ENCODE data around the gene CDC37. TPM values are rescaled to one million over a fixed set of nuclear protein-coding genes. Genes with fewer than 3 reads are reported as not detected.

Gene CDC37
- polyA plus RNA-seq, 1 experiment: 268 TPM

DNA sequence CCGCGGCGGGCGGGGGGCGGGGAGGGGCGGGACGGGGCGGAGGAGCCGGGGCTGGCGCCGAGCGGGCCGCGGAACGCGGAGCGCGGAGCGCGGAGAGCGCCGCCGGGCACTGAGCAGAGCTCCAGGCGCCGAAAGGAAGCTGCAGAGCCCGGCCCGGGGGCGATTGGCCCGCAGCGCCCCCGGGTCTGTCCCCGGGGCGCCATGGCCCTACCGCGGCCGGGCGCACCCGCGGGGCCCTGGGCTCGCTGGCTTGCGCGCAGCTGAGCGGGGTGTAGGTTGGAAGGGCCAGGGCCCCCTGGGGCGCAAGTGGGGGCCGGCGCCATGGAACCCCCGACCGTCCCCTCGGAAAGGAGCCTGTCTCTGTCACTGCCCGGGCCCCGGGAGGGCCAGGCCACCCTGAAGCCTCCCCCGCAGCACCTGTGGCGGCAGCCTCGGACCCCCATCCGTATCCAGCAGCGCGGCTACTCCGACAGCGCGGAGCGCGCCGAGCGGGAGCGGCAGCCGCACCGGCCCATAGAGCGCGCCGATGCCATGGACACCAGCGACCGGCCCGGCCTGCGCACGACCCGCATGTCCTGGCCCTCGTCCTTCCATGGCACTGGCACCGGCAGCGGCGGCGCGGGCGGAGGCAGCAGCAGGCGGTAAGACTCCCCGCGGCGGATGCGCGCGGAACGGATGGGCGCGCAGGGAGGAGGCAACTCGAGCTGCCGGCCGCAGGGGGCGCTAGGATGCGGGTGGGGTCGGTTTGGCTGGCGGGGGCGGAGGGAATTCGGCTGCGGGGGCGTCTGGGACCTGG, 17.3 kb upstream of the CDC37 start, which contains the start of gene PDE4A:
Gene PDE4A, plus strand, starts transcription at position 95 of the 796 bp plus-strand sequence. Its CDS starts 227 bp downstream, at position 322.
- ChIA-PET CTCF (interaction anchor here (1.1 kb wide), 1 partner anchor 16 kb away, joined by 5 read pairs; no protein-coding TSS in a partner anchor), POLR2A (interaction anchor here (0.6 to 0.8 kb wide), 2 partner anchors 11 to 129 kb away, joined by 3 to 4 read pairs; no protein-coding TSS in a partner anchor)
- H3K9me3 ChIP-seq (ENCODE audit: control insufficient read depth, insufficient read depth, low read length): peaks cover 4% of the 10 kb centered on the region; the same call in 1 of the 2 replicates
- H3K27ac ChIP-seq (ENCODE audit: low read depth, low read length): peak within 1 kb of the TSS; percentile 52
- TF ChIP-seq, protein P1, sequence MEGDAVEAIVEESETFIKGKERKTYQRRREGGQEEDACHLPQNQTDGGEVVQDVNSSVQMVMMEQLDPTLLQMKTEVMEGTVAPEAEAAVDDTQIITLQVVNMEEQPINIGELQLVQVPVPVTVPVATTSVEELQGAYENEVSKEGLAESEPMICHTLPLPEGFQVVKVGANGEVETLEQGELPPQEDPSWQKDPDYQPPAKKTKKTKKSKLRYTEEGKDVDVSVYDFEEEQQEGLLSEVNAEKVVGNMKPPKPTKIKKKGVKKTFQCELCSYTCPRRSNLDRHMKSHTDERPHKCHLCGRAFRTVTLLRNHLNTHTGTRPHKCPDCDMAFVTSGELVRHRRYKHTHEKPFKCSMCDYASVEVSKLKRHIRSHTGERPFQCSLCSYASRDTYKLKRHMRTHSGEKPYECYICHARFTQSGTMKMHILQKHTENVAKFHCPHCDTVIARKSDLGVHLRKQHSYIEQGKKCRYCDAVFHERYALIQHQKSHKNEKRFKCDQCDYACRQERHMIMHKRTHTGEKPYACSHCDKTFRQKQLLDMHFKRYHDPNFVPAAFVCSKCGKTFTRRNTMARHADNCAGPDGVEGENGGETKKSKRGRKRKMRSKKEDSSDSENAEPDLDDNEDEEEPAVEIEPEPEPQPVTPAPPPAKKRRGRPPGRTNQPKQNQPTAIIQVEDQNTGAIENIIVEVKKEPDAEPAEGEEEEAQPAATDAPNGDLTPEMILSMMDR (IDR thresholded peaks at IDR 0.05; ENCODE audit: low read depth, low read length): peak; percentile 44
- DNase-seq (ENCODE audit: low read depth, low spot score): no peak
- peaks cover 14% of the 10 kb centered on the region for H3K27me3 ChIP-seq (ENCODE audit: control insufficient read depth, insufficient read depth, low read length)
- H3K4me3 ChIP-seq (ENCODE audit: low read depth, low read length): peak within 1 kb of the TSS; percentile 58

DNA sequence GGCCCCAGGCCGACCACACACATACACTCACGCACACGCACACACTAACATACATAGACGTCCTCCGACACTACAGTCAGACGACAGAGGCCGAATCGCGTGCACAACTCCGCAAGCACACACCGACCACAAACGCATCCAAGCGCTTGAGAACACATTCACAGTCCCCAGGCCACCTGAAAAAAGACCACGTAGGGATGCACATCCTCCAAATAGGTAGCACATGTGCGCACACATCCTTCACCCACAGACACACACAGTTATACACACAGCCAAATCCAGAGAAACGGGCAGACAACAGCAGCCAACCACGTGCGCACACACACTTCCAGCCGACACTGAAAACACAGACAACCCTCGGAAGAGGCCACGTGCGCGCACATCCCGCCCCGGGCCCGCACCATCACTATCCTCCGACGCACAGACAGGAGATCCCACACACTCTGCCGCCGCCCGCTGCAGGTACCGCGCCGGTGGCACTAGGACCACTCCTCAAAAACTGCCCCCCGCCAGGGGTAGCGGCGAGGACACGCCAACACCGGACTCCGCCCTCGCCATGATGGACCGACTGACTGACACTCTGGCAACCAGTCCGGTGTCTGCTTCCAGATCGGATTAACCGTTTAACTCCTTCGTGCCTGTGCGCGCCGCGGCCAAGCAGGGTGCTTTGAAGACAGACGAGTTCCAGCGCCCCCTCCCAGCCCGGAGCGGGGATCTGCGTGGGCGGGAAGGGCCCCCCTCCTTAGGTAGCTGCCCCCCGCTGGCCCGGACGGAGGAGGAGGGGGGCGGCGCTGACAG, 16.5 kb upstream of the CDC37 start:
- Histone ChIP-seq H3K27ac (ENCODE audit: low read depth, low read length) (peak overlapping the region; percentile 52), H3K4me3 (ENCODE audit: low read depth, low read length) (peak overlapping the region; percentile 58), H3K27me3 (ENCODE audit: control insufficient read depth, insufficient read depth, low read length) (peaks cover 14% of the 10 kb centered on the region), H3K9me3 (ENCODE audit: control insufficient read depth, insufficient read depth, low read length) (peaks cover 4% of the 10 kb centered on the region; the same call in 1 of the 2 replicates)
- TF ChIP-seq, protein P1 (IDR thresholded peaks at IDR 0.05; ENCODE audit: low read depth, low read length): no peak
- DNase-seq (ENCODE audit: low read depth, low spot score): no peak
- CTCF ChIA-PET: interaction anchor here (0.7 to 6.5 kb wide), 3 partner anchors 14 to 270 kb away, joined by 5 to 87 read pairs (median 5); partner anchors contain the start of gene CDC37
- POLR2A ChIA-PET: interaction anchor here (0.6 kb wide), 1 partner anchor 12 kb away, joined by 4 read pairs; no protein-coding TSS in a partner anchor

DNA sequence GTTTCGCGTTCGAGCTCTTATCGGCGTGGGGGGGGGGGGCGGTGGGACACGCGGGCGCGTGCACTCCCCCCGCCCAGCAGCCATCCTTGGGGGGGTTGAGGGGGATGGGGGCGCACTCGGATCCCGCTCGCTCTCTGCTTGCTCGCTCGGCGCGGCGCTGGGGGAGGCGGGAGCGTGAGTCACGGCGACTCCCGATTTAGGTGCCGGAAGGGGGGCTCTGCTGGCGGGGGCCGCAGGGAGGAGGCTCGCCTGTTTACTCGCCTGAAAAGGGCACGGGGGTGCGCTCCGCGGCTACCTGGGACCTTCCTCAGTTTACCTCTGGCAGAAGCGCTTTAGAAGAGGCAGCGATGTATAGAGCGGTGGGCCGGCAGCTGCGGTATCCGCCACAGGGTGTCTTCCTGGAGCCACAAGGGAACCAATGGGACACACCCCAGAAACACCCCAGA, 15.9 kb upstream of the CDC37 start:
- TF ChIP-seq, protein P1 (IDR thresholded peaks at IDR 0.05; ENCODE audit: low read depth, low read length): no peak
- Histone ChIP-seq H3K27me3 (ENCODE audit: control insufficient read depth, insufficient read depth, low read length) (peaks cover 14% of the 10 kb centered on the region), H3K9me3 (ENCODE audit: control insufficient read depth, insufficient read depth, low read length) (peaks cover 9% of the 10 kb centered on the region), H3K4me3 (ENCODE audit: low read depth, low read length) (peak overlapping the region; percentile 58), H3K27ac (ENCODE audit: low read depth, low read length) (peak overlapping the region; percentile 52)
- CTCF ChIA-PET: interaction anchor here (0.7 to 6.5 kb wide), 3 partner anchors 14 to 271 kb away, joined by 5 to 87 read pairs (median 17); partner anchors contain the start of gene CDC37
- DNase-seq (ENCODE audit: low read depth, low spot score): no peak
- POLR2A ChIA-PET: interaction anchor here (0.6 to 1.4 kb wide), 2 partner anchors 16 to 193 kb away, joined by 3 to 7 read pairs; partner anchors contain the start of gene CDC37

DNA sequence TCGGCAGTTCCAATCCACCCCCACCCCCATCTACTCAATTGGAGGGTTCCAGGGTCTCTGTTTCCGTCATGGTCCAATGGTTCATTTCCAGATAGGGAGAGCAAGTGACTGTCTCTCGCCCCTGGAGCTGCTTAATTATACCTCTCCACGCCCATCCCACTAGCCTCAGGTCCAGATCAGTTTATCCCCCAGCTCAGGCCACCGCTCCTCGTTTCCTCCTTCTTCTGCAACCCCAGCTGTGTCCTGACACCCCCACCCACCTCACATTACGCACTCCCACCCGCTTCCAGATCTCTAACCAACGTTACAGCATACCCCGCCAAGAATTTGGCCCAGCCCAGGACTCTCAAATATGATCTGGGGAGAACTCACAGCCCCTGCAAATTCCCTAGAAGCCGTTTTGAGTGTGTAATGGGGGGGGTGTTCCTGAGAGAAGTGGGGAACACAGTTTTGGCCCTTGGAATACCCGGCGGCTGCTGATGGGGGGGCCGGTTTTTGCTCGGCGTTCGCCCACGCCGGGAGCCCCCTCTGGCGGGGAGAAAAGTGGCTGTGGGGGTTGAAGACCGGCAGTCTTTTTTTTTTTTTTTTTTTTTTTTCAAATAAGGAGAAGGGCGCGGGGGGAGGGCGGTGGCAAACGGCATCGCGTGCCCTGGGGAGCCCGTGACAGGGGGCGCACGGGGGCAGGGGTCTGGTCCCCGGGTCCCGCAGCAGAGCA, 15.3 kb upstream of the CDC37 start:
- ChIA-PET POLR2A (interaction anchor here (0.5 to 1.4 kb wide), 4 partner anchors 13 to 193 kb away, joined by 3 to 7 read pairs (median 4); partner anchors contain the start of gene CDC37), CTCF (interaction anchor here (0.7 to 6.5 kb wide), 6 partner anchors 9 to 271 kb away, joined by 3 to 87 read pairs (median 4); partner anchors contain the start of gene CDC37)
- Histone ChIP-seq H3K27me3 (ENCODE audit: control insufficient read depth, insufficient read depth, low read length) (peaks cover 14% of the 10 kb centered on the region), H3K27ac (ENCODE audit: low read depth, low read length) (no peak overlapping the region), H3K9me3 (ENCODE audit: control insufficient read depth, insufficient read depth, low read length) (peaks cover 13% of the 10 kb centered on the region), H3K4me3 (ENCODE audit: low read depth, low read length) (peak overlapping the region; percentile 58)
- DNase-seq (ENCODE audit: low read depth, low spot score): no peak
- TF ChIP-seq, protein P1 (IDR thresholded peaks at IDR 0.05; ENCODE audit: low read depth, low read length): 0 out of 2 replicates have a peak, but pooled peaks have one; percentile 27

All from AG04450 (cell line).